ENCODE measurements around the gene STK10.

The STK10 gene

GRCh38 chr5:172164769-172165212 lies 23.2 kb downstream of the STK10 start:
- H3K27ac ChIP-seq (ENCODE audit: low read length) = no peak overlapping the region
- H3K4me2 ChIP-seq (ENCODE audit: insufficient read depth, low read length) = no peak overlapping the region
- no peaks in the 10 kb centered on the region for H3K27me3 ChIP-seq (ENCODE audit: insufficient read depth, low read length, poor library complexity)
- ATAC-seq (ENCODE audit: insufficient read depth, low read depth) = no peak
- TF ChIP-seq EZH2 (IDR thresholded peaks at IDR 0.05; ENCODE audit: borderline replicate concordance, low read depth, low read length, severe bottlenecking) = no peak
- no peak for TF ChIP-seq CTCF (IDR thresholded peaks at IDR 0.05; ENCODE audit: borderline replicate concordance, extremely low read depth, low read length, poor library complexity, severe bottlenecking)
- no peak for DNase-seq
- H3K9ac ChIP-seq (ENCODE audit: low read depth, low read length) = no peak overlapping the region
- peaks cover 38% of the 10 kb centered on the region for H3K79me2 ChIP-seq (ENCODE audit: insufficient read depth, low read length)
- H3K4me1 ChIP-seq (ENCODE audit: insufficient read depth, low read length) = no peaks in the 10 kb centered on the region
- H2AFZ ChIP-seq (ENCODE audit: low read depth, low read length) = no peak overlapping the region
- H4K20me1 ChIP-seq (ENCODE audit: insufficient read depth, low read length) = peaks cover 34% of the 10 kb centered on the region
- no peaks in the 10 kb centered on the region for H3K9me3 ChIP-seq (ENCODE audit: insufficient read depth, low read length, severe bottlenecking)
- no peaks in the 10 kb centered on the region; the same call in 1 of the 2 replicates for H3K36me3 ChIP-seq (ENCODE audit: insufficient read depth, low read length)
- H3K4me3 ChIP-seq (ENCODE audit: low read depth in 1 of 2, low read length in 2 of 2) = no peak overlapping the region

GRCh38 chr5:172163346-172163745 lies 24.7 kb downstream of the STK10 start:
- DNase-seq = no peak
- Histone ChIP-seq H4K20me1 (ENCODE audit: insufficient read depth, low read length) (peaks cover 29% of the 10 kb centered on the region), H3K27ac (ENCODE audit: low read length) (no peak overlapping the region), H3K9ac (ENCODE audit: low read depth, low read length) (no peak overlapping the region), H3K36me3 (ENCODE audit: insufficient read depth, low read length) (no peaks in the 10 kb centered on the region; the same call in 1 of the 2 replicates), H3K4me3 (ENCODE audit: low read depth in 1 of 2, low read length in 2 of 2) (no peak overlapping the region), H3K9me3 (ENCODE audit: insufficient read depth, low read length, severe bottlenecking) (no peaks in the 10 kb centered on the region), H3K79me2 (ENCODE audit: insufficient read depth, low read length) (peaks cover 29% of the 10 kb centered on the region), H3K4me1 (ENCODE audit: insufficient read depth, low read length) (no peaks in the 10 kb centered on the region), H3K4me2 (ENCODE audit: insufficient read depth, low read length) (no peak overlapping the region), H2AFZ (ENCODE audit: low read depth, low read length) (no peak overlapping the region), H3K27me3 (ENCODE audit: insufficient read depth, low read length, poor library complexity) (no peaks in the 10 kb centered on the region)
- TF ChIP-seq EZH2 (IDR thresholded peaks at IDR 0.05; ENCODE audit: borderline replicate concordance, low read depth, low read length, severe bottlenecking) = no peak
- no peak for TF ChIP-seq CTCF (IDR thresholded peaks at IDR 0.05; ENCODE audit: borderline replicate concordance, extremely low read depth, low read length, poor library complexity, severe bottlenecking)
- no peak for ATAC-seq (ENCODE audit: insufficient read depth, low read depth)

DNA sequence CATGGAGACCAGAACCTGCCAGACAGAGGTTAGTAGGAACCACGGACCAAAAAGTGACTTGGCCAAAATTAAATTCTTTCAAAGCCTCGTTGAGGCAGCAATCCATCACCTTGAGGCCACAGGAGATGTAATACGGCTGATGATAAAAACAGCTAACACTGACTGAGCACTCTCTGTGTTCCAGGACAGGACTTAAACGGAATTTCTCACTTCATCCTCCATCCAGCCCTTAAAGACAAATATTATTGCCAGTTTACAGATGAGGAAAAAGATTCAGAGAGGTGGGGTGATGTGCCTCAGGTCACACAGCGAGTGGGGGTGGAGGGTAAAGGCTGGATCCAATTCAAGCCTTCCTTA lies 25.1 kb downstream of the STK10 start:
- Histone ChIP-seq H3K36me3 (ENCODE audit: insufficient read depth, low read length) (no peaks in the 10 kb centered on the region; the same call in 1 of the 2 replicates), H3K79me2 (ENCODE audit: insufficient read depth, low read length) (peaks cover 25% of the 10 kb centered on the region), H3K27ac (ENCODE audit: low read length) (no peak overlapping the region), H3K27me3 (ENCODE audit: insufficient read depth, low read length, poor library complexity) (no peaks in the 10 kb centered on the region), H2AFZ (ENCODE audit: low read depth, low read length) (no peak overlapping the region), H3K9ac (ENCODE audit: low read depth, low read length) (no peak overlapping the region), H3K4me2 (ENCODE audit: insufficient read depth, low read length) (no peak overlapping the region), H4K20me1 (ENCODE audit: insufficient read depth, low read length) (peaks cover 25% of the 10 kb centered on the region), H3K4me3 (ENCODE audit: low read depth in 1 of 2, low read length in 2 of 2) (no peak overlapping the region), H3K4me1 (ENCODE audit: insufficient read depth, low read length) (no peaks in the 10 kb centered on the region), H3K9me3 (ENCODE audit: insufficient read depth, low read length, severe bottlenecking) (no peaks in the 10 kb centered on the region)
- ATAC-seq (ENCODE audit: insufficient read depth, low read depth) = no peak
- DNase-seq = no peak
- TF ChIP-seq CTCF (IDR thresholded peaks at IDR 0.05; ENCODE audit: borderline replicate concordance, extremely low read depth, low read length, poor library complexity, severe bottlenecking) (no peak), EZH2 (IDR thresholded peaks at IDR 0.05; ENCODE audit: borderline replicate concordance, low read depth, low read length, severe bottlenecking) (no peak)
